Inferior parietal cortex (tissue), 1 donor: ENCODE data around the gene COPS9.
A peak's percentile ranks its signal among the peaks of the same experiment; 100 is the strongest.

Source experiments
- DNase-seq: peaks from one replicate; pipeline ENCODE4 v3.0.0-alpha.2; 2016; ENCODE audit errors: extremely low spot score

Gene COPS9

GRCh38 chr2:240147911-240148587 is 11.9 kb upstream of the COPS9 start:
- DNase-seq: no peak

- DNase-seq: no peak
Observed at GRCh38 chr2:240147382-240147781, 11.3 kb upstream of the COPS9 start.

GRCh38 chr2:240146627-240147278 is 10.6 kb upstream of the COPS9 start:
- DNase-seq: no peak

- DNase-seq: no peak
Observed at GRCh38 chr2:240146141-240146561, 10.0 kb upstream of the COPS9 start.

- no peak for DNase-seq
Observed at GRCh38 chr2:240145461-240145860, 9.4 kb upstream of the COPS9 start.

GRCh38 chr2:240144649-240145261 is 8.7 kb upstream of the COPS9 start:
- DNase-seq: no peak

- DNase-seq: peak; percentile 80
Observed at GRCh38 chr2:240143801-240144648, 7.9 kb upstream of the COPS9 start.

GRCh38 chr2:240143276-240143675 is 7.2 kb upstream of the COPS9 start:
- no peak for DNase-seq

- no peak for DNase-seq
Observed at GRCh38 chr2:240142859-240143258, 6.8 kb upstream of the COPS9 start.

- DNase-seq: no peak
Observed at GRCh38 chr2:240142256-240142775, 6.2 kb upstream of the COPS9 start.

- DNase-seq: no peak
Observed at GRCh38 chr2:240141736-240142135, 5.6 kb upstream of the COPS9 start.

GRCh38 chr2:240140920-240141319 is 4.8 kb upstream of the COPS9 start:
- DNase-seq: no peak

- DNase-seq: no peak
Observed at GRCh38 chr2:240140511-240140910, 4.4 kb upstream of the COPS9 start, which contains the start of gene OTOS. TSS of gene OTOS (minus strand) at chr2:240140658. CDS start at chr2:240140326, 332 bp downstream.

- DNase-seq: no peak
Observed at GRCh38 chr2:240139666-240140393, 3.7 kb upstream of the COPS9 start.

GRCh38 chr2:240139011-240139441 is 2.9 kb upstream of the COPS9 start:
- no peak for DNase-seq

- no peak for DNase-seq
Observed at GRCh38 chr2:240138254-240138984, 2.3 kb upstream of the COPS9 start.

- DNase-seq: no peak
Observed at GRCh38 chr2:240137596-240138253, 1.6 kb upstream of the COPS9 start.

GRCh38 chr2:240136671-240137292 is 677 bp upstream of the COPS9 start:
- DNase-seq: no peak

GRCh38 chr2:240135706-240136012 is 446 bp downstream of the COPS9 start:
- DNase-seq: no peak
